ENCODE data around the gene METTL27. TPM values are rescaled to one million over a fixed set of nuclear protein-coding genes. Genes with fewer than 3 reads are reported as not detected.
"Not testable (repeated sequence)": the region's sequence is repeated elsewhere in the genome, so short reads cannot be mapped to it uniquely, and the experiment has no call there.

METTL27 gene
- total RNA-seq, 1 experiment from 2014 or later, result 1.9 TPM

DNA sequence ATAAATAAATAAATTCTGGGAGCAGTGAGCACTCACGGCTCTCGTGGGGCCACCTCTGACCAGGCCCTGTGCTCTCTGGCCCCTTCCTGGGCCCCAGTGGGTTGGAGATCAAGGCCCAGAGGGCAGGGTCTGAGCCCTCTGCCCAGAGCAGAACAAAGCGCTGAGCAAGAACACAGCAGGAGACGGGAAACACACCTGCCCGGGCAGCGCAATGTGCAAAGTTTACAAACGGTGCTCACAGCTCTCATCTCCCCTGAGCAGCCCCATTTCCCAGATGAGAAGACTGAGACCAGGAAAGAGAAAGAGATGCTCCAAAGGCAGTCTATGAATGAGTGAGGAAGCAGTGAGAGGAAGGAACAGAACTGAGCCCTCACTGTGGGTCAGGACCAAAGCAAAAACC, 3.0 kb downstream of the METTL27 start:
- no peak for DNase-seq (ENCODE audit: low read depth)

GRCh38 chr7:73838642-73839041, 3.7 kb downstream of the METTL27 start:
- DNase-seq (ENCODE audit: low read depth), result peak; percentile 23

GRCh38 chr7:73837167-73837566, 5.1 kb downstream of the METTL27 start:
- not testable (repeated sequence) for DNase-seq (ENCODE audit: low read depth)

- no peak for DNase-seq (ENCODE audit: low read depth)
These were observed 7.6 kb downstream of the METTL27 start for GRCh38 chr7:73834626-73835191.

- DNase-seq (ENCODE audit: low read depth), result no peak
These were observed 8.9 kb downstream of the METTL27 start for GRCh38 chr7:73833251-73833919.

DNA sequence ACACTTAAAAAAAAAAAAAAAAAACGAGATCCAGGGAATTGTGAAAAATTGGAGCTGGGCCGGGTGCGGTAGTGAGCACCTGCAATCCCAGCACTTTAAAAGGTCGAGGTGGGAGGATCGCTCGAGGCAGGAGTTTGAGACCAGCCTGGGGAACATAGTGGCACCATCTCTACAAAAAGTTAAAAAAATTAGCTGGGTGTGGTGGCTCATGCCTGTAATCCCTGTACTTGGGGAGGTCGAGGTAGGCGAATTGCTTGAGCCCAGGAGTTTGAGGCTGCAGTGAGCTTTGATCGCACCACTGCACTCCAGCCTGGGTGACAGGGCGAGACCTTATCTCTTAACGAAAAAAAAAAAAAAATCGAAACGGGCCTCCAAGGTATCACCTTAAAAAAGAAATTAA, 9.5 kb downstream of the METTL27 start:
- no peak for DNase-seq (ENCODE audit: low read depth)

DNA sequence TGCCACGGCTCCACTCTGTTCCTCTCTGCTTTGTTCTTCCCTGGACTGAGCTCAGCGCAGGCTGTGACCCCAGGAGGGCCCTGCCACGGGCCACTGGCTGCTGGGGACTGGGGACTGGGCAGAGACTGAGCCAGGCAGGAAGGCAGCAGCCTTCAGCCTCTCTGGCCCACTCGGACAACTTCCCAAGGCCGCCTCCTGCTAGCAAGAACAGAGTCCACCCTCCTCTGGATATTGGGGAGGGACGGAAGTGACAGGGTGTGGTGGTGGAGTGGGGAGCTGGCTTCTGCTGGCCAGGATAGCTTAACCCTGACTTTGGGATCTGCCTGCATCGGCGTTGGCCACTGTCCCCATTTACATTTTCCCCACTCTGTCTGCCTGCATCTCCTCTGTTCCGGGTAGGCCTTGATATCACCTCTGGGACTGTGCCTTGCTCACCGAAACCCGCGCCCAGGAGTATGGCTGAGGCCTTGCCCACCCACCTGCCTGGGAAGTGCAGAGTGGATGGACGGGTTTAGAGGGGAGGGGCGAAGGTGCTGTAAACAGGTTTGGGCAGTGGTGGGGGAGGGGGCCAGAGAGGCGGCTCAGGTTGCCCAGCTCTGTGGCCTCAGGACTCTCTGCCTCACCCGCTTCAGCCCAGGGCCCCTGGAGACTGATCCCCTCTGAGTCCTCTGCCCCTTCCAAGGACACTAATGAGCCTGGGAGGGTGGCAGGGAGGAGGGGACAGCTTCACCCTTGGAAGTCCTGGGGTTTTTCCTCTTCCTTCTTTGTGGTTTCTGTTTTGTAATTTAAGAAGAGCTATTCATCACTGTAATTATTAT, 10.3 kb downstream of the METTL27 start:
- DNase-seq (ENCODE audit: low read depth), result no peak

GRCh38 chr7:73831584-73831833, 10.8 kb downstream of the METTL27 start:
- DNase-seq (ENCODE audit: low read depth), result no peak

- peak; percentile 63 for DNase-seq (ENCODE audit: low read depth)
These were observed 11.4 kb downstream of the METTL27 start, which contains the start of gene CLDN4 for GRCh38 chr7:73830681-73831583. Gene CLDN4 (plus strand): TSS chr7:73830996. CDS start chr7:73831202, 206 bp downstream.

GRCh38 chr7:73829921-73830680, 12.2 kb downstream of the METTL27 start:
- DNase-seq (ENCODE audit: low read depth), result no peak

DNA sequence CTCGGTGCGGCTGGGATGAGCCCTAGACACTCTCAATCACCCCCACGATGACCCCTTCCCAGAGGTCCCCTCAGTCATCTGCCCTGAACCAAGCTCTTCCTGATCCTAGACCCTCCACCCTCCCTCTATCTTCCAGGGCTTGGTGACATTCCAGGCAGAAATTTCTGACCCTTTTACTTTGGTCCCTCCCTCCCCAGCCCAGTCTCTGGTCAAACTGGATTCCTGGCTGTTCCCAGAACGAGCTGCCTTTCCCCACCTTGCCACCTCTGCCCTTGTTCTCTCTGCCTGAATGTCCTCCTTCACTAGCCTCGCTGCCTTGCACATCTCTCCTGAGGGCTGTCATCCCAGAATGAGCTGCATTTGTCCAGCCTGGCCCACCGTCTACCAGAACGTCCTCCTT, 12.8 kb downstream of the METTL27 start:
- no peak for DNase-seq (ENCODE audit: low read depth)

DNA sequence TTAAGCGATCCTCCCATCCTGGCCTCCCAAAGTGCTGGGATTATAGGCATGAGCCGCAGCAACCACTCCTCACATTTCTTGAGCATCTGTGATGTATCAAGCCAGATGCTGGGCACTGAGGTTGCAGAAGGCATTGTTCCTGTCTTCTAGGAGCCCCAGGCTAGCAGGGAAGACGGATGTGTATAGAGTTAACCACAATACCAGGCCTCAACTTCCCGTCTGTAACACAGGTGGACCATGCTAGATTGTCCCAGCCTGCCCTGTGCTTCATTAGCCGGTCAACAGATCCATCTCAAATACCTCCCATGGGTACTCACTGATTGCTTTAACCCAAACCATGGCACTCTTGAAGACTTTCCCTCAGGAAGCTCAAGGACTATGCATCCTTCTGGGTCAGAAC, 13.3 kb downstream of the METTL27 start:
- no peak for DNase-seq (ENCODE audit: low read depth)

DNA sequence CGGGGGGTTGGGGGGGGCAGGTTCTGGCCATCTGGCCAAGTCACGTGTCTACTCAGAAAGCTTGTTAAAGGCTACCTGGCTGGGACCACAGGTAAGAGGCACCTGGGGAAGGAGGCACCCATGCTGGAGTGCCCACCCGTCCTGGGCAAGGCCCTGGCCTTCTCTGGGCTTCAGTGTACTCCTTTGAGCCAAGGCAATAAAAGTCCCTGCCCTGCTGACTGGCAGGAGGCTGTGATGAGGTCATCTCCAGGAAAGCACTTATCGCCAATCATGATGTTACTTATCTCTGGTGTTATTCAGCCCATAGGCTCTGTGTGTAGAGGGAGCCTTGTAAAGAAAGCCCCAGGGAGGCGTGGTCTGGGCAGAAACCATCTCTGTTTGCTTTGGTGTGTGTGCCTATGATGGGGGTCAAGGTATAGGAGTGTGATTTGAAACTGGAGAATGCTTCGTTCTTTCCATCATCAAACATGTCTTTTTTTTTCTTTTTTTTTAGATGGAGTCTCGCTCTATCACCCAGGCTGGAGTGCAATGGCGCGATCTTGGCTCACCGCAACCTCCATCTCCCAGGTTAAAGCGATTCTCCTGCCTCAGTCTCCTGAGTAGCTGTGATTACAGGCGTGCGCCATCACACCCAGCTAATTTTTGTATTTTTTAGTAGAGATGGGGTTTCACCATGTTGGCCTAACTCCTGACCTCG, 14.1 kb downstream of the METTL27 start:
- DNase-seq (ENCODE audit: low read depth), result peak; percentile 91

- peak; percentile 90 for DNase-seq (ENCODE audit: low read depth)
These were observed 14.7 kb downstream of the METTL27 start for GRCh38 chr7:73827567-73828106.

GRCh38 chr7:73824986-73825385, 17.3 kb downstream of the METTL27 start:
- DNase-seq (ENCODE audit: low read depth), result no peak

- DNase-seq (ENCODE audit: low read depth), result no peak
These were observed 18.3 kb downstream of the METTL27 start for GRCh38 chr7:73823873-73824592.

DNA sequence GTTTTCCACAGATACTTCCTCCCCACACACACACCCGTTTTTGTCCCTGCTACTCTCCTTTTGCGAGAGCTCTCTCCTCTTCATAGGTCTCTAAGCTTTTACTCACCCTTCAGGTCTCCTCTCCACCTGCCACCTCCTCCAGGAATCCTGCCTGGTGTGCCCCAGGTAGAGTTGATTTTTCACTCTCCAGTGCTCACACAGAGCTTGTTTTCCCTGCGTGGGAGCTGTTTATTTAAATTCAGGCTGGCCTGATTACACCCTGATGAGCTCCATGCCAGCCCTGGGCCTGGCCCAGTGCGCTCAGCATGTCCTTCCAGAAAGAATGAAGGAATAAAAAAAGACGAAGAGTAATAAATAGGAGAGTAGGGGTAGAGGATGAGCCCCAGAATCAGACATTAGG, 19.1 kb downstream of the METTL27 start:
- no peak for DNase-seq (ENCODE audit: low read depth)

DNA sequence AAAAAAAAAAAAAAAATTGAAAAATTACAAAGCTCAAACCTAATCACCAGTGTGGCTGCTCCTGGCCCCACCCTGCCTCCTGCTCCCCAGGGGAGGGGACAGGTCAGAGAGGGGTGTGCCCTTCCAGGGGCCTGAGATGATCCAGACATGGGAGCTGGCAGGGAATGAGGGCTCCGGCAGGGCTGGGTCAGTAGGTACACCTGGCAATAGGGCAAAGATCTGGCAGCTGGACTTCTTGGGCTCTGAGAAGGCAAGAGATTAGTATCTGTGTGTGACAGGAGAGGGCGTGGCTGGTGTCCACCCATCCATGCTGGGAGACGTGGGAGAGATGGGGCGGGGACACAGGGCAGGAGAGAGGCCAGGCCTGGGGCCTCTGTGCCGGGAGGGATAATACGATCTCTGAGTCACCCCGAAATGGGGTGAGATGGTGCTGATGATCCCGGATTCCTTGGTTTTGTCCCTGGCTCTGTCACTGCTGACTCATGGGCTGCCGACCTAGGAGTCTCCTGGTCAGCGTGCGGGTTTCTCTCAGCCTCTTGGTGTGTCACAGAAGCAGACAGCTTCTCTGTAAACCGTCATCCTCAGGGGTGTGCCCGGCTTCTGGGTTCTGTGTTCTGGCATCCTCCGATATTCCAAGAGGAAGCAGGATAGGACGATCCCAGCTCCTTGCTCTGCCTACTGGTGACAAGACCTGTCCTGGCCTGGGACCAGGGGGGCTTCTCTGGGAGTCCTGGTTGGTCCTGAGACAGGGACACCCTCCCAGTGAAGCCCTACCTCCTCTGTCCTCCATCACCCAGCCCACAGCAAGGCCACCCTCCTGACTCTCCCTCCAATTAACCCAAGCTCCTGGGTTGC, 19.8 kb downstream of the METTL27 start:
- peak; percentile 100 for DNase-seq (ENCODE audit: low read depth)

All from M059J (cell line).